Endothelial cell of umbilical vein (primary cell): ENCODE results near the gene CYB5R4. TPM values are rescaled to one million over a fixed set of nuclear protein-coding genes. Genes with fewer than 3 reads are reported as not detected.
"Not testable (repeated sequence)": the region's sequence is repeated elsewhere in the genome, so short reads cannot be mapped to it uniquely, and the experiment has no call there.

ENCODE experiments used
- BruUV-seq: library from RNA; stranded (reverse); fragments of 400-500 nt; replicated peaks from 2 replicates; lab custom pipeline; 2021; lab: Mats Ljungman, UMichigan
- CTCF ChIA-PET: fragments of 300-600, 350-600 bp; sonication (Branson Sonifier 250); formaldehyde crosslinking; loops from one replicate; lab custom pipeline; 2021; ENCODE audit warnings: antibody characterized with exemption, inconsistent platforms; lab: Charles Lee
- POLR2A ChIA-PET: fragments of 300-600, 350-600 bp; sonication (Branson Sonifier 250); formaldehyde crosslinking; loops from one replicate; lab custom pipeline; 2021; ENCODE audit warnings: antibody characterized with exemption, inconsistent platforms; lab: Charles Lee
- DNase-seq: peaks from one replicate; pipeline ENCODE4 v3.0.0-alpha.2; 2011; ENCODE audit warnings: low read depth, low spot score
- FAIRE-seq: peaks from 2 replicates; lab custom pipeline; 2011; peaks lifted over from hg19 to GRCh38; lab: Jason Lieb, UNC
- H2AFZ ChIP-seq: 2 replicates; pipeline ENCODE4 v1.6.0; 2012; ENCODE audit warnings: low read depth, low read length, control low read depth, inconsistent platforms
- H3K27ac ChIP-seq: 2 replicates; pipeline ENCODE4 v1.5.1; 2011; ENCODE audit warnings: low read depth, mild to moderate bottlenecking, control low read depth, low read length, moderate library complexity; ENCODE audit not compliant: insufficient read depth
- H3K27me3 ChIP-seq, 2 experiments: 2 replicates each; pipeline versions ENCODE4 v1.6.0 to v1.6.1; 2011; ENCODE audit warnings: low read length in 2 of 2, mixed read lengths in 1 of 2; ENCODE audit not compliant: control insufficient read depth in 2 of 2, insufficient read depth in 2 of 2
- H3K36me3 ChIP-seq, 2 experiments: 2 replicates in 1 of 2; 3 replicates in 1 of 2; pipeline ENCODE4 v1.5.1; 2011; ENCODE audit warnings: low read length in 2 of 2, mild to moderate bottlenecking in 1 of 2, moderate library complexity in 1 of 2; ENCODE audit not compliant: control insufficient read depth in 2 of 2, insufficient read depth in 2 of 2; ENCODE audit errors: extremely low read depth in 1 of 2
- H3K4me1 ChIP-seq: 3 replicates; pipeline ENCODE4 v1.5.1; 2011; ENCODE audit warnings: mild to moderate bottlenecking, low read length; ENCODE audit not compliant: control insufficient read depth, insufficient read depth; ENCODE audit errors: extremely low read depth
- H3K4me2 ChIP-seq: 2 replicates; pipeline ENCODE4 v1.6.1; 2011; ENCODE audit warnings: low read length, control low read depth, mixed read lengths; ENCODE audit not compliant: insufficient read depth
- H3K4me3 ChIP-seq, 3 experiments: fragments of 200-600 bp in 1 of 3; sonication (generic), shearing (Covaris generic) in 1 of 3; replicated peaks in 1 of 3; 2 replicates each; pipeline ENCODE4 v1.5.1; 2011 to 2016; ENCODE audit warnings: control low read depth in 3 of 3, low read length in 3 of 3, mild to moderate bottlenecking in 2 of 3, inconsistent platforms in 1 of 3, low read depth in 1 of 3, moderate library complexity in 1 of 3; ENCODE audit not compliant: insufficient read depth in 1 of 3
- H3K79me2 ChIP-seq: 2 replicates; pipeline ENCODE4 v1.6.0; 2012; ENCODE audit warnings: low read length, inconsistent platforms; ENCODE audit not compliant: control insufficient read depth, insufficient read depth
- H3K9ac ChIP-seq: replicated peaks from 2 replicates; pipeline ENCODE3; 2011; ENCODE audit warnings: low read length, control low read depth; ENCODE audit not compliant: insufficient read depth; ENCODE audit errors: extremely low read depth
- H3K9me1 ChIP-seq: replicated peaks from 3 replicates; pipeline ENCODE4 v1.6.0; 2011; ENCODE audit warnings: mild to moderate bottlenecking, low read length; ENCODE audit not compliant: control insufficient read depth, insufficient read depth; ENCODE audit errors: extremely low read depth
- H3K9me3 ChIP-seq: replicated peaks from 2 replicates; pipeline ENCODE4 v1.5.1; 2012; ENCODE audit warnings: low read length, inconsistent platforms; ENCODE audit not compliant: control insufficient read depth, insufficient read depth
- H4K20me1 ChIP-seq: replicated peaks from 2 replicates; pipeline ENCODE3; 2011; ENCODE audit warnings: mild to moderate bottlenecking, low read length; ENCODE audit not compliant: control insufficient read depth, insufficient read depth; ENCODE audit errors: extremely low read depth
- EZH2 ChIP-seq: IDR thresholded peaks from 2 replicates; pipeline ENCODE4 v1.6.1; 2012; ENCODE audit warnings: borderline replicate concordance, low read depth, mild to moderate bottlenecking, moderate library complexity, low read length, inconsistent platforms; ENCODE audit not compliant: severe bottlenecking
- FOS ChIP-seq: IDR thresholded peaks from 2 replicates; pipeline ENCODE4 v1.6.1; 2011; ENCODE audit warnings: mild to moderate bottlenecking, low read length, moderate library complexity, borderline replicate concordance; ENCODE audit not compliant: insufficient read depth
- GATA2 ChIP-seq: IDR thresholded peaks from 2 replicates; pipeline ENCODE4 v1.7.0; 2011; ENCODE audit warnings: low read depth, mild to moderate bottlenecking, moderate library complexity, mixed read lengths, low read length; ENCODE audit not compliant: insufficient read length, insufficient read depth
- JUN ChIP-seq: IDR thresholded peaks from 2 replicates; pipeline ENCODE4 v1.6.1; 2011; ENCODE audit warnings: borderline replicate concordance, low read depth; ENCODE audit not compliant: insufficient read length, insufficient read depth
- MYC ChIP-seq: IDR thresholded peaks from one replicate; pipeline ENCODE4 v1.6.1; 2011; ENCODE audit warnings: mild to moderate bottlenecking, low read depth, low read length
- POLR2A ChIP-seq: IDR thresholded peaks from 2 replicates; pipeline ENCODE4 v1.6.1; 2012; ENCODE audit warnings: low read depth, mild to moderate bottlenecking, control low read depth, low read length
- POLR2AphosphoS5 ChIP-seq: IDR thresholded peaks from 2 replicates; pipeline ENCODE4 v1.6.1; 2012; ENCODE audit warnings: low read depth, mild to moderate bottlenecking, control low read depth, low read length, moderate library complexity; ENCODE audit not compliant: insufficient read depth
- dilution Hi-C: fragments of 300-500 bp; cut with MboI; formaldehyde crosslinking; loops from one replicate; pipeline ENCODE4 v1.15.0; 2019; ENCODE audit warnings: low sequenced_read_pairs; ENCODE audit not compliant: extremely low pct_ligation_motif_present
- intact Hi-C: fragments of 100-400 bp; cut with micrococcal nuclease; formaldehyde crosslinking; loops from one replicate; pipeline ENCODE4 v1.10.0; 2022
- polyA plus RNA-seq, 4 experiments: library from polyadenylated mRNA; depleted of rRNA in 3 of 4; stranded (reverse) in 3 of 4; unstranded in 1 of 4; fragments of >200 nt; gene quantifications; 2 replicates each; pipeline versions ENCODE4 v1.2.1 to v1.2.3, GENCODE V29; 2011 to 2012; ENCODE audit warnings: missing spikeins in 1 of 4
- total RNA-seq: library from RNA; stranded (reverse); gene quantifications from 2 replicates; pipeline ENCODE4 v1.2.3, GENCODE V29; 2021
- TF ChIP-seq, protein P1 (sequence below), 2 donors: IDR thresholded peaks; 1 replicate in 1 of 2; 2 replicates in 1 of 2; pipeline ENCODE4 v1.5.1; 2011; ENCODE audit warnings: low read length in 2 of 2, mild to moderate bottlenecking in 2 of 2, moderate library complexity in 2 of 2, control low read depth in 1 of 2, inconsistent platforms in 1 of 2, low read depth in 1 of 2; ENCODE audit not compliant: insufficient read depth in 1 of 2; ENCODE audit errors: extremely low read depth in 1 of 2
- TF ChIP-seq, protein P2 (sequence below): IDR thresholded peaks from 2 replicates; pipeline ENCODE4 v1.6.1; 2011; ENCODE audit not compliant: insufficient read depth, insufficient read length

Gene CYB5R4
- total and polyA plus RNA-seq, 2 donors (not counting 3 experiments of a cell fraction or from before 2014, with no cell fraction given) = 3.1 to 13.4 TPM

DNA sequence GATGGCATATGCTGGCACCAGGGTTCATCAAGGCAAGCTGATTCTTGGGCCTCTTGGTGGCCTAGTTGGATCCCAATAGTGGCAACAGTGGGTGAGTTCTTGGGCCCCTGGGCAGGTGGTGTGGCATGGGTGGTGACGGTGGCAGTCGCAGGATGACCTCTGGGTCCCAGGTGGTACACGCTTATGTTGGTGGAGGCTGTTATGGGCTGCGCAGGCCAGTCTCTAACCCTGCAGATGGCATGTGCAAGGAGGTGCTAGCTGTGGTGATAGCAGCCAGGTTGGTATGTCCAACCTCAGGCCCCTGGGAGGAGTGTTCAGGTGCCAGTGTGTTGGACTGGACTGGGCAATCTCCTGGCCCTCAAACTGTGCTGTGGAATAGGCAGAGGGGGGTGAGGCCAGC is 46.2 kb downstream of the CYB5R4 start:
- no peak for FAIRE-seq
- POLR2A ChIA-PET = no interaction called here
- H3K9ac ChIP-seq = no peak overlapping the region
- H3K36me3 ChIP-seq = no peaks in the 10 kb centered on the region
- CTCF ChIA-PET = no interaction called here
- intact Hi-C loops (no loop called here), dilution Hi-C loops (no loop called here)
- H3K4me2 ChIP-seq = no peak overlapping the region
- no peak overlapping the region for H3K4me3 ChIP-seq
- DNase-seq = no peak
- H2AFZ ChIP-seq = no peak overlapping the region
- H4K20me1 ChIP-seq = no peaks in the 10 kb centered on the region
- TF ChIP-seq GATA2 (no peak), JUN (no peak), EZH2 (no peak), POLR2AphosphoS5 (no peak), POLR2A (no peak), FOS (no peak), MYC (no peak)
- TF ChIP-seq, protein P1, sequence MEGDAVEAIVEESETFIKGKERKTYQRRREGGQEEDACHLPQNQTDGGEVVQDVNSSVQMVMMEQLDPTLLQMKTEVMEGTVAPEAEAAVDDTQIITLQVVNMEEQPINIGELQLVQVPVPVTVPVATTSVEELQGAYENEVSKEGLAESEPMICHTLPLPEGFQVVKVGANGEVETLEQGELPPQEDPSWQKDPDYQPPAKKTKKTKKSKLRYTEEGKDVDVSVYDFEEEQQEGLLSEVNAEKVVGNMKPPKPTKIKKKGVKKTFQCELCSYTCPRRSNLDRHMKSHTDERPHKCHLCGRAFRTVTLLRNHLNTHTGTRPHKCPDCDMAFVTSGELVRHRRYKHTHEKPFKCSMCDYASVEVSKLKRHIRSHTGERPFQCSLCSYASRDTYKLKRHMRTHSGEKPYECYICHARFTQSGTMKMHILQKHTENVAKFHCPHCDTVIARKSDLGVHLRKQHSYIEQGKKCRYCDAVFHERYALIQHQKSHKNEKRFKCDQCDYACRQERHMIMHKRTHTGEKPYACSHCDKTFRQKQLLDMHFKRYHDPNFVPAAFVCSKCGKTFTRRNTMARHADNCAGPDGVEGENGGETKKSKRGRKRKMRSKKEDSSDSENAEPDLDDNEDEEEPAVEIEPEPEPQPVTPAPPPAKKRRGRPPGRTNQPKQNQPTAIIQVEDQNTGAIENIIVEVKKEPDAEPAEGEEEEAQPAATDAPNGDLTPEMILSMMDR (IDR thresholded peaks at IDR 0.05; ENCODE audit: extremely low read depth in 1 of 2, insufficient read depth in 1 of 2, low read depth in 1 of 2, low read length in 2 of 2) = no peak
- TF ChIP-seq, protein P2, sequence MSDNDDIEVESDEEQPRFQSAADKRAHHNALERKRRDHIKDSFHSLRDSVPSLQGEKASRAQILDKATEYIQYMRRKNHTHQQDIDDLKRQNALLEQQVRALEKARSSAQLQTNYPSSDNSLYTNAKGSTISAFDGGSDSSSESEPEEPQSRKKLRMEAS = no peak
- H3K27me3 ChIP-seq = no peaks in the 10 kb centered on the region
- H3K4me1 ChIP-seq = no peaks in the 10 kb centered on the region
- no peak overlapping the region for H3K27ac ChIP-seq
- BruUV-seq = no TSS peak
- H3K9me3 ChIP-seq = no peaks in the 10 kb centered on the region
- peaks cover 3% of the 10 kb centered on the region for H3K79me2 ChIP-seq
- no peaks in the 10 kb centered on the region for H3K9me1 ChIP-seq

- H2AFZ ChIP-seq, BruUV-seq, H3K4me2 ChIP-seq, DNase-seq, H3K9me3 ChIP-seq, FAIRE-seq, CTCF ChIA-PET, H3K4me3 ChIP-seq, H3K27me3 ChIP-seq, H3K9me1 ChIP-seq, H3K36me3 ChIP-seq, intact Hi-C loops, H4K20me1 ChIP-seq, H3K4me1 ChIP-seq, H3K27ac ChIP-seq, H3K9ac ChIP-seq, H3K79me2 ChIP-seq, POLR2A ChIA-PET, dilution Hi-C loops: not testable (repeated sequence)
Observed at GRCh38 chr6:83907623-83908390, 48.3 kb downstream of the CYB5R4 start.
